Dermis blood vessel endothelial cell (primary cell): ENCODE results near the gene SMYD5. TPM values are rescaled to one million over a fixed set of nuclear protein-coding genes. Genes with fewer than 3 reads are reported as not detected.
"Not testable (repeated sequence)": the region's sequence is repeated elsewhere in the genome, so short reads cannot be mapped to it uniquely, and the experiment has no call there.

Experiments used
- DNase-seq: peaks from one replicate; pipeline ENCODE4 v3.0.0; 2010
- total RNA-seq: library from RNA; depleted of rRNA; stranded (reverse); fragments of >200 nt; gene quantifications from 2 replicates; pipeline ENCODE4 v1.2.3, GENCODE V29; 2014

Gene SMYD5
- total RNA-seq, 1 donor from 2014 or later, result 22.6 TPM

DNA sequence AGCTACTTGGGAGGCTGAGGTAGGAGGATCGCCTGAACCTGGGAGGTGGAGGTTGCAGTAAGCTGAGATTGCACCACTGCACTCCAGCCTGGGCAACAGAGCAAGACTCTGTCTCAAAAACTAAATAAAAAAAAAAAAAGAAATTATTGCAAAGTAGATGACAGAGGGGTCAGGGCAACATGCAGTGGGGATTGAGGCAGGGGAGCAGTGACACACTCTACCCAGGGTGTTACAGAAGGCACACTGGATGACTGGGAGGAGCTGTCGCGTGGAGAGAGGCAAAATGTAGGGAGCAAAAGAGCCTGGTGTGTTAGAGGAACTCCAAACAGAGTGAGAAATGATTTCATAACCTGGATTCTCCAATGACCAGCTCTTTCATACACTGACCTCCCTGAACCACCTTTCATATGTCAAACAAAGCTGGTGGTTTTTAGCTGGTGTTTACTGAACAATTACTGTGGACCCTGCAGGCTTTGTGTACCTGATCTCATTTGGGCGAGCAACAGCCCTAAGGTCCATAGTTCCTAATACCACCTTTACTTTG lies 48.1 kb downstream of the SMYD5 start:
- DNase-seq, result no peak

DNA sequence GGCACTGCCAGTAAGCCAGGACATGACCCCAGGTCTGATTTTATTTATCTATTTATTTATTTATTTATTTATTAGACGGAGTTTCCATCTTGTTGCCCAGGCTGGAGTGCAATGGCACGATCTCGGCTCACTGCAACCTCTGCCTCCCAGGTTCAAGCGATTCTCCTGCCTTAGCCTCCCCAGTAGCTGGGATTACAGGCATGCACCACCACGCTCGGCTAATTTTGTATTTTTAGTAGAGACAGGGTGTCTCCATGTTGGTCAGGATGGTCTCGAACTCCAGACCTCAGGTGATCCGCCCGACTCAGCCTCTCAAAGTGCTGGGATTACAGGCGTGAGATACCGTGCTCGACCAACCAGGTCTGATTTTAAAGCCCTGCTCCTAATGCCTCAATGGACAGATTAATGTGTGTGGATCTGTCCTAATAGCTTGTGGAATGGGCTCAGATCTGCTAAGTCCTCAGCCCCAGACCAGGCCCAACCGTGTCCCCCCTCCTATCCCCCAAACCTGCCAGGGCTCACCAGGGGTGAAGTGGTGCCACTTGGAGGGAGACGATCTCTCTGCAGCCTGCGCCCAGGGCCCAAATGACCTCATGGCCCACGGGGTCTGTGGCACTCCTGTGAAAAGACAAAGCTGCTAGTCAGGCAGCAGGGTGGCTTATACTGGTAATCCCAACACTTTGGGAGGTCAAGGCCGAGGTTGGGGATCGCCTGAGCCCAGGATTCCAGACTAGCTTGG lies 48.8 kb downstream of the SMYD5 start:
- DNase-seq, result not testable (repeated sequence)

DNA sequence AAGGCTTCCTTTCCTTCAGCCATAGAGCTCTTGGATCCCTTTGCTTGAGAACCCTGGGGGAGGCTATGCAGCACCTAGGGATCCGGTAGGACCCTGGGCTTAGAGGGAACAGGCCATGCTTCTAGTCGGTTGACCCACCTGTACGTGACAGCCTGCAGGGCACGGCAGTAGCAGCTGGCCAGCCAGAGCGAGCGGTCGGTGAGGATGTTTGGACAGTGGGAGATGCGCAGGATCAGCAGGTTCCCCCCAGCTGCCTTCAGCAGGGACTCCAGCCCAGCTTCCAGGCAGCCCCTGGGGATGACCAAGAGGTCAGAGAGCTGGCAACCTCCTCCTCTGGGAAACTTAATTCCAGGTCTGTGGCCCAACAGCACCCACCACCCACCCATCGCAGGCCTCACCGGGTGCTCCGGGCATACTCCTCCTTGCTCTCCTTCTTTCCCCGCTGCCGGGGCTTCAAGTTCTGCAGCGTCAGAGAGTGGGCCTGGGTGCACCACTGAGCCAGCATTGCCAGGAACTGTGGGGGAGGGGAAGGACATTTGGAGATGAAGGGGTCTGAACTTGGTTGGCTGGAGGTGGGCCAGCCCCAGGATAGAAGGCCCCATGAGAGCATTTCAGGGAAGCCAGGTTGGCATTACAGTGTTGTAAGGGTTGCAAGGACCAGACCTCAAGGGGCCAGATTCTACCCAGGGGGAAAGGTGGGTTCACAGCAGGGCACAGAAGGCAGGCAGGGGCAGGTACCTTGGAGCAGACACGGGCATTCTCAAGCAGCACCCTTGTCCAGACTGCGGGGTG lies 49.7 kb downstream of the SMYD5 start:
- no peak for DNase-seq

DNA sequence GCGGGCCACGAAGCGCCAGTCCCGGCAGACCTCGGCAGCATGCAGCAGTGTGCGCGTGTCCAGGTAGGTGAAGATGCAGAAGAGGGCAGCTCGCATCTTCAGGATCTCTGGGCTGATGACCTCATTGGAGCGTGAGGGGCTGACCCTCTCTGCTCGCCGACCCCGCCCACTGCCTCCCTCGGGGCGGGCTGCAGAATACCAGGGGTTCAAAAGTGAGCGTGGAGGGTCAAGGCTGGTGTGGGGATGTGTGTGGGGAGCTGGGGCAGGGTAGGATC lies 50.2 kb downstream of the SMYD5 start:
- no peak for DNase-seq

DNA sequence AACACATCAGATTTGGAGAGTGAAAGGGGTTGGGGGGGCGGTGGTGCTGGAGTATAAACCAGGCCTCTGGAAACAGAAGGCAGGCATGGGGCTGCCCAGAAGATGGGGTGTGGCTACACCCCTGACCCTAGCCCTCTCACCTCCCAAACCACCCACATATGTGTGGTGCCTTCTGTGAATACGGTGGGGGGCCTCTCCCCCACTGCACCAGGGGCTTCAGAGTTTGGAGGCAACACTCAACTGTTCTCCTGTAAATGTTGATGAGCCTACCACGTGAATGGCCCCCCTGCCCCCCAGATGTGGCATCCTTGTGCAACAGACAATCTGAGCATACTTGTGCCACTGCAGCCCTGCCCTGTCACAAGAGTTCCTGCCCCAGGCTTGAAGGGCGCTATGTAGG lies 50.7 kb downstream of the SMYD5 start:
- DNase-seq, result no peak

DNA sequence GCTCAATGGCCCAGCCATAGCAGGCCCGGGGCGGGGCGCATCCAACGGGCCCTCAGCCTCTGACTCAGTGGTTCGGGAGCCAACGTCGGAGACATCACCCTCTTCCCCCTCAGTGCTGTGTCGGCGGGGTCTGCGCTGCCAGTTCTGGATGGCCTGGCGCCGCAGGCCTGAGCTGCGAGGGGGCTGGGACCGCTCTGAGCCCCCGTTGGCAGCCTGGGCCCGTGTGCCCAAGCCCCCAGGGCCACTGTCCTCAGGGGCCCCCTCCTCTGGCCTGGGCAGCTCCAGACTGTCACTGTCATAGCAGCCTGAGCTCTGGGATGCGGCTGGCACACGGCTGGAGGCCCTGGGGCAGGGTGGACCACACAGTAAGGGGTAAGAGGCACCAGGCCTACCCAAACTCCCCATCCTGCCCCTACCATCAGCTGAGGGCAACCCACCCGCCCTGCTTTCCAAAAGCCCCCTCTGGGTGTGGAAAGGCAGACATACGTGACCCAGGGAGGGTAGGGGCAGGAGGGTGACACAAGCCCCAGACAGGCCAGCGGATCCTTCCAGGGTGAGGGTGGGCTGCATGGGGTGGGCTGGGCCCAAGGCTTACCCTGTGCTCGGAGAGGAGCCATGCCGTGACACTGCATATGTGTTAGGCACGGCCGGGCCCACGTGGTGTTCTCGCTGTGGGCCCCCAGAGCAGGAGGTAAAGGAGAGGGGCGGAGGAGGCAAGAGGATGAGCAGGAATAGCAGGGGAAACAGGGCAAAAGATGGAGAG lies 51.4 kb downstream of the SMYD5 start:
- no peak for DNase-seq

DNA sequence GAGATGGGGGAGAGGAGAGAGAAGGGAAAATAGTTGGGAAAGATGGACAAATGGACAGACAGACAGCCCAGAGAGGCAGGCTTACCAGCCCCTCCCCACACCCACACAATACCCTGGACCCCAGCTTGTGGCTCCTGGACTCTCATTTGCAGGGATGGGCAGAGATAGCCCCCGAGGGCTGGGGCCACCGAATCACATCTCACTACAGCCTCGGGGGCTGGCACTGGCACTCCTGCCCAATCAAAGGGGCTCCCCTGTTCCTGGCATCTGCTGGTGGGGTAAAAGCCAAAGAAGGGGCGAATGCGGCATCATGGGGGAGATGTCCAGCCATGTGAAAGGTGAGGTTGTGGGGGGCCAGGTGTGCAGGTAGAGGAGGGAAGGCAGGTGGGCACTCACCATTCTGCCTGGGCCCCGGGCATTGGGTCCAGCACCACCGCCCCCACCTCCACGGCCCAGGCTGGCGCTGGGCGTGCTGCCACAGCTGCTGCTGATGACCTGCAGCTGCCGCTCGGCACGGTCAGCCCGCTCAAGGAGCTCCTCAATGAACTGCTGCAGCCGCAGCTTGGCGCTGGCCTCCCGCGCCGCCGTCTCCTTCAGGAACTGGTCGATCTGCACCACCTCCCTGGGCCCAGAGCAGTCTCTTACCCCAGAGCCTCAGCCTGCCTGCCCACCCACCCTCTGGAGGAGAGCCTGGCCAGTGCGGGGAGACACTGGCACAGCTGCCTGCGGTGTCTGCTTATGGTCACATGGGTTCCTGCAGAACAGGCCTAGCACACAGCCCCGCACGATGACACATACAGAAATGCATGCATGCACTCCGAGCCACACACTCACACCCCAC lies 52.2 kb downstream of the SMYD5 start:
- no peak for DNase-seq

DNA sequence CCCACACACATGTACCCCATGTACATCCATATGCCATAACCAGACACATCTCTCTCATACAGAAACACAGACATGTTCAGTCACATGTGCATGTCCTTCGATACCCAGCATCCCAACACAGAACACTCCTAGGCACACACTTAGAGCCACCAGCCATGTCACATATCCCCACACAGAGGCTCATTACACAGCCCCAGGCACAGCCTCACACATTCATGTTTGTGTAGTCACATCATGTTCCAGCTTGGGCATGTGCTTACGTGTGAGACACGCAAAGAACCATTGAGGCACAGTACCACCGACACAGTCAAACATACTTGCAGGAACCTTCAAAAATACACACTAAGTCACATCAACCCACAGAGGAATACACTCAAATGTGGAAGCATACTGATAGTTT lies 53.0 kb downstream of the SMYD5 start:
- no peak for DNase-seq

DNA sequence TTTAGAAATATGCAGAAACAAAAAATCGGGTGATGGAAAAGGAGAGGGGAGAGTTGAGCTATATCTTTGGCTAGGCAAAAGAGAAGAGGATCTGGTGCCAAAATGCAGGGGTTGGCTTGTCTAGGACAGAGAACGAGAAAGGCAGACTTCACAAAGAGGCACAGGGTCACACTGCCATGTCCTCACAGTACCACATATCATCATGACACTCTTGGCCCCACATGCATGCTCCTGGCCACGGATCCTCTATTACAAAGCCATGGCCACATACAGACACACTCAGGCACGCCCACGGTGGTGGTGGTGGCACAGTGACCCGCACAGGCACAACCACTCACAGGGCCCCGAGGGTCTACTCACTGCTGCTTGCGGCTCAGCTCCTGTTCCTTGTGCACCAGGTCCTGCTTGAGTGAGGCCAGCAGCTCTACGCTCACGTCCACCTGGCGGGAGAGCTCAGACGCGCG lies 54.4 kb downstream of the SMYD5 start:
- DNase-seq, result no peak

DNA sequence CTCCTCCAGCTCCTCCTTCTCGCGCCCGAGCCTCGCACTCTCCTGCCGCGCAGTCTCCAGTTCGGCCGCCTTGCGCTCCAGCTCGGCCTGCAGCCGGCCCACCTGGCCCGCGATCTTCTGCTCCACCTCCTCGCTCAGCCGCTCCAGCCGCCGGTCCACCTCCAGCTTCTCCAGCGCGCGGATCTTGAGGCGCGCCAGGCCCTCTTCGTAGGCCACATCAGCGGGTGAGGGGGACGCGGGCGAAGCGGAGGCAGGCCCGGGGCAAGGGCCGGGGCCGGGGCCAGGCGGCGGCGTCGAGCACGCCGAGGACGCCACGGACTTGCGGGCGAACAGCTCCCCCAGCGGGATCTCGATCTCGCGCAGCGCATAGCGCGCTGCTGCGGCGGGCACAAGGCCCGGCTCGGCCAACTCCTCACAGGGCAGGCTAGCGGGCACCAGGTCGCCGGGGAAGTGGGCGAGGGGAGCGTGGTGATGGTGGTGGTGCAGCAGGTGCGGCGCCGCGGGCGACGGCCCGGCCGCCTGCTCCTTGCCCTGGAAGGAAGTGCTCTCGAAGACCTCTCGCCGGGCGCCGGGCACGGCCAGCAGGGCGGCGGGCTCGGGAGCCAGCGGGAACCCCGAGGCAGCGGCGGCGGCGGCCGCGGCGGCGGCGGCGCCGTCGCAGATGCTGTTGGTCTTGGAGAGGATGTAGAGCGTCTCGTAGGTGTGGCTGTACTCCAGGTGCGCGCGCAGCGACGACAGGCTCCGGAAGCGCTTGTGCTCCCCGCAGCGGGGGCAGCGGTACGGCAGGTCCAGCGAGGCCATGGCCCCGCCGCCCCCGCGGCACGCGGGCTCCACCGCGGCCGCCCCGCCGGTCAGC lies 55.0 kb downstream of the SMYD5 start:
- DNase-seq, result peak; percentile 33

DNA sequence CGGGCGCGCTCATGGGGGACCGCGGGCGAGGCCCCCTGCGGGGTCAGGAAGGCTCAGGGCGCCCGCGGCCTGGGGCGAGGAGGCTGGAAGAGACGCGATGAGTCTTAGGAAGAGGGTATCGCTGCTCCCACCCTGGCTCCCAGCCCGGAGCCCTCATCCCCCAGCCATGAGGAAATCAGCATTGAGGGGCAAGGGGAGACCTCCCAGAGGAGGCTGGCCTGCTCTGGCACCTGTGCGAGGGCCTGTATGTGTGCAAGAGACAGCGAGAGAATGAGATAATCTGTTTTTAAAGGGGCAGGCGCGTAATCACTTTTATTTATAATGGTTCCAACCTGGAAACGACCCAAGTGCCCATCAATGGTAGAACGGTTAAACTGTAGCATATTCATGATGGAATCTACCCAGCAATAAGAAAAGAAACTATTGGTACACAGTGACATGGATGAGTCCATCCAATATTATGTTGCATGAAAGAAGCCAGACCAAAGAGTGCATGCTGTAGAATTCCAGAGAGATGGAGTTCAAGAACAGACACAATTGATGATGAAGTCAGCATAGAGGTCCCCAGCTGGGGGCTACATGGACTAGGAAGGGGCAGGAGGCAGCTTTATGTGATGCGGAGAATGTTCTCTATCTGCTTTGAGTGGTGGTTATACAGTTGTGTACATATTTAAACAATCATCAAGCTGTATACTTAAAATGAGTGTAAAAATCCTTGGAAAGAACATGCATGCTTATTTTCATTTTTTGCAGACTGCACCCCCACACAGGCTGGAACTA lies 55.8 kb downstream of the SMYD5 start:
- no peak for DNase-seq

DNA sequence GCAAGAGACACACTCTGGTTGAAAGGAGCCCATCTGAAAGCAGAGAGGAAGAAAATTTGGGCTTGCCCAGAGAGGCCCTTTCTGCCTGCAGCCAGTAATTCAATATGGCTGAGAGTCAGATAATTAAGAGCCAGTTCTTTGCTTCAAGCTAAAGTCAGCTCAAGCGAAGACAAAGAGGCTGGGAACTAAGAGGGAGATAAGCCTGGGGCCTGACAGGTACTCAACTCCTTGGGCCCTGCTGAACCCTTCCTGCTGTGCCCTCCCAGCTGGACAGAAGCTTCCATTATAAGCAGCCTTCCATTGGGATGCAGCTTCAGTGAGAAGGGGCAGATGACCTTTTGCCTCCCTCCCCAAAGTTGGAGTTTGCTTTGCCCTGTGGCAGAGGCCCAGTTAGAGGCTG lies 58.2 kb downstream of the SMYD5 start:
- DNase-seq, result no peak

Other genes starting within 250 kb of the SMYD5 start
- 16.3 and 16.5 TPM in 2 replicates for gene SFXN5, start 142.5 kb upstream of the SMYD5 start, total RNA-seq
- 66.0 and 103 TPM in 2 replicates for gene RAB11FIP5, start 101.3 kb upstream of the SMYD5 start, total RNA-seq
- gene NOTO, start 11.7 kb upstream of the SMYD5 start, total RNA-seq, result not detected in 2 replicates
- gene PRADC1, start 19.0 kb downstream of the SMYD5 start, total RNA-seq, result 19.8 and 29.4 TPM in 2 replicates
- 338 and 453 TPM in 2 replicates for gene CCT7, start 20.1 kb downstream of the SMYD5 start, total RNA-seq
- gene FBXO41, start 70.2 kb downstream of the SMYD5 start, total RNA-seq, result 0.19 and 0.34 TPM in 2 replicates
- not detected in 2 replicates for gene EGR4, start 79.3 kb downstream of the SMYD5 start, total RNA-seq
- 10.6 and 13.7 TPM in 2 replicates for gene ALMS1, start 171.6 kb downstream of the SMYD5 start, total RNA-seq